Right lobe of liver (tissue), 6 donors: ENCODE results near the gene MAPK12. TPM values are rescaled to one million over a fixed set of nuclear protein-coding genes. Genes with fewer than 3 reads are reported as not detected.

ENCODE experiments used
- ATAC-seq, 4 donors: fragments of 200-7000 bp; cut with Tn5 transposase; one replicate each; pipeline ENCODE4 v1.9.1; 2020; ENCODE audit warnings: mild to moderate bottlenecking in 4 of 4, moderate library complexity in 4 of 4
- DNase-seq, 3 donors: peaks; one replicate each; pipeline ENCODE4 v3.0.0-alpha.2; 2020
- H3K27ac ChIP-seq, 3 donors: fragments of 200-600 bp; one replicate each; pipeline ENCODE4 v1.8.0; 2022
- H3K27me3 ChIP-seq, 2 donors: fragments of 200-600 bp; one replicate each; pipeline ENCODE4 v1.8.0; 2022
- H3K36me3 ChIP-seq, 4 donors: fragments of 200-600 bp; sonication (generic) in 1 of 4; one replicate each; pipeline versions ENCODE4 v1.5.1 to v1.8.0; 2017 to 2022; ENCODE audit warnings: control low read depth in 1 of 4
- H3K4me1 ChIP-seq, 4 donors: fragments of 200-600 bp; sonication (generic) in 1 of 4; one replicate each; pipeline versions ENCODE4 v1.5.1 to v1.8.0; 2017 to 2022; ENCODE audit warnings: control low read depth in 1 of 4
- H3K4me3 ChIP-seq, 3 donors: fragments of 200-600 bp; one replicate each; pipeline ENCODE4 v1.8.0; 2022
- H3K9me3 ChIP-seq, 4 donors: fragments of 200-600 bp; sonication (generic) in 1 of 4; one replicate each; pipeline versions ENCODE4 v1.5.1 to v1.8.0; 2017 to 2022; ENCODE audit warnings: control low read depth in 1 of 4
- CTCF ChIP-seq, 4 donors: fragments of 200-600 bp in 3 of 4; fragments of 450-650 bp in 1 of 4; IDR thresholded peaks; one replicate each; pipeline versions ENCODE4 v1.5.1 to v1.8.0; 2016 to 2022; ENCODE audit warnings: antibody characterized with exemption in 4 of 4, mild to moderate bottlenecking in 2 of 4
- POLR2A ChIP-seq: fragments of 450-650 bp; IDR thresholded peaks from one replicate; pipeline ENCODE4 v1.6.1; 2017; ENCODE audit warnings: antibody characterized with exemption, mild to moderate bottlenecking
- WGBS: methylation state at CpG from one replicate; pipeline ENCODE4 v1.1.6; 2018; ENCODE audit warnings: low coverage, low lambda C conversion rate; ENCODE audit not compliant: insufficient coverage; ENCODE audit errors: missing lambda C conversion rate; 5-methylcytosine and 5-hydroxymethylcytosine counted together
- intact Hi-C, 2 donors: fragments of 100-400 bp; cut with DNase I; formaldehyde crosslinking; loops; one replicate each; pipeline versions ENCODE4 v1.11.2 to v1.14.1; 2022
- total RNA-seq, 6 experiments: library from RNA; depleted of rRNA in 2 of 6; stranded (reverse); fragments of >200 nt in 2 of 6; fragmentation: NEBNext Ultra II Directional in 3 of 6; extraction: Animal tissue kit (Norgen Biotek cat#: 25700) in 3 of 6; gene quantifications; one replicate each; pipeline versions ENCODE4 v1.1.0 to v1.2.4, GENCODE V29; 2016 to 2023
- donor health status: DM: no; HTN: yes; CAD: no.
- donor health status: DM: no; HTN: no; CAD: no.
- donor health status: DM: no; HTN: no; CAD: no.
- donor health status: DM: no; HTN: yes; CAD: no.
- donor health status: DM: no; HTN: yes; CAD: no.

Gene MAPK12
- total RNA-seq, 6 experiments from 2014 or later: 2.1 to 7.6 (median 3.6) TPM

GRCh38 chr22:50272044-50272802 is 10.7 kb upstream of the MAPK12 start:
- WGBS: no CpG with 5 or more reads among the region's 26 CpGs
- no peak for ATAC-seq
- no peak overlapping the region for H3K4me3 ChIP-seq
- intact Hi-C loops: loop anchor here in 1 of 2 donors (10.0 kb wide), 1 partner anchor 53 kb away; the partner anchor contains the start of gene DENND6B
- no peak for TF ChIP-seq POLR2A
- TF ChIP-seq CTCF (IDR thresholded peaks at IDR 0.05): no peak
- H3K36me3 ChIP-seq: peaks cover 0 to 20% (median 7%) of the 10 kb centered on the region in 4 donors
- no peak overlapping the region for H3K27ac ChIP-seq
- no peak for DNase-seq
- no peaks in the 10 kb centered on the region for H3K27me3 ChIP-seq
- peaks cover 6 to 54% (median 23%) of the 10 kb centered on the region in 4 donors for H3K4me1 ChIP-seq
- no peaks in the 10 kb centered on the region for H3K9me3 ChIP-seq

- intact Hi-C loops: loop anchor here in 1 of 2 donors (10.0 kb wide), 1 partner anchor 53 kb away; the partner anchor contains the start of gene DENND6B
- Histone ChIP-seq H3K27ac (no peak overlapping the region), H3K4me3 (peak overlapping the region in 1 of 3 donors; percentile 20), H3K36me3 (peaks cover 0 to 15% (median 6%) of the 10 kb centered on the region in 4 donors), H3K27me3 (no peaks in the 10 kb centered on the region), H3K9me3 (no peaks in the 10 kb centered on the region), H3K4me1 (peaks cover 6 to 57% (median 24%) of the 10 kb centered on the region in 4 donors)
- ATAC-seq (peak; percentile 33 to 52 (median 49)), DNase-seq (peak in 2 of 3 donors; percentile 75 to 77)
- WGBS: 0% methylated on average over 3 of the region's 45 CpGs
- TF ChIP-seq POLR2A (no peak), CTCF (IDR thresholded peaks at IDR 0.05) (peak in 1 of 4 donors; percentile 28)
Observed at GRCh38 chr22:50271519-50271970, 10.1 kb upstream of the MAPK12 start.

GRCh38 chr22:50270666-50271394 is 9.3 kb upstream of the MAPK12 start:
- intact Hi-C loops: loop anchor here in 1 of 2 donors (10.0 kb wide), 1 partner anchor 54 kb away; the partner anchor contains the start of gene DENND6B
- ATAC-seq: peak; percentile 45 to 59 (median 52)
- H3K4me1 ChIP-seq: peaks cover 6 to 55% (median 24%) of the 10 kb centered on the region in 4 donors

More at GRCh38 chr22:50270666-50271394, 9.3 kb upstream of the MAPK12 start:
- H3K4me3 ChIP-seq: peak overlapping the region; percentile 32 to 42 (median 35)
- no peaks in the 10 kb centered on the region for H3K9me3 ChIP-seq
- WGBS: 3% methylated on average over 12 of the region's 53 CpGs
- H3K27ac ChIP-seq: peak overlapping the region in 1 of 3 donors; percentile 7
- TF ChIP-seq CTCF (IDR thresholded peaks at IDR 0.05) (no peak), POLR2A (no peak)
- H3K27me3 ChIP-seq: no peaks in the 10 kb centered on the region
- peaks cover 0 to 10% (median 4%) of the 10 kb centered on the region in 4 donors for H3K36me3 ChIP-seq
- peak; percentile 77 to 79 (median 79) for DNase-seq
